ENCODE results near the gene FUT1.

GRCh38 chr19:48757741-48758144 lies 5.3 kb upstream of the FUT1 start:
- no peak for TF ChIP-seq CTCF (IDR thresholded peaks at IDR 0.05)
- TF ChIP-seq POLR2A (IDR thresholded peaks at IDR 0.05) = no peak

All from breast epithelium (tissue), 3 donors.